Thyroid gland (tissue), 4 donors: Measurements from ENCODE around the gene CCDC183.

Source experiments
- CTCF ChIP-seq, 6 experiments: fragments of 200-600 bp in 3 of 6; fragments of 450-650 bp in 3 of 6; sonication (generic) in 3 of 6; IDR thresholded peaks; one replicate each; pipeline ENCODE4 v1.5.1; 2016 to 2019; ENCODE audit warnings: antibody characterized with exemption in 6 of 6, mild to moderate bottlenecking in 2 of 6, inconsistent platforms in 1 of 6, moderate library complexity in 1 of 6
- POLR2A ChIP-seq, 2 donors: fragments of 450-650 bp; IDR thresholded peaks; one replicate each; pipeline ENCODE4 v1.6.1; 2017; ENCODE audit warnings: antibody characterized with exemption in 2 of 2, mild to moderate bottlenecking in 2 of 2, moderate library complexity in 1 of 2

GRCh38 chr9:136840140-136840876 is 44.2 kb downstream of the CCDC183 start:
- TF ChIP-seq CTCF (IDR thresholded peaks at IDR 0.05) (no peak), POLR2A (IDR thresholded peaks at IDR 0.05) (no peak)
